Psoas muscle (tissue), 8 donors: Measurements from ENCODE around the gene FOXJ1. TPM values are rescaled to one million over a fixed set of nuclear protein-coding genes. Genes with fewer than 3 reads are reported as not detected.
A peak's percentile ranks its signal among the peaks of the same experiment; 100 is the strongest.

ENCODE experiments used
- ATAC-seq, 4 donors: fragments of 200-7000 bp; cut with Tn5 transposase; one replicate each; pipeline ENCODE4 v1.9.1; 2020; ENCODE audit warnings: moderate library complexity in 3 of 4, mild to moderate bottlenecking in 2 of 4
- DNase-seq, 2 donors: peaks; one replicate each; pipeline ENCODE4 v3.0.0-alpha.2; 2020
- H3K27ac ChIP-seq: fragments of 200-600 bp; one replicate; pipeline ENCODE4 v1.8.0; 2022
- H3K27me3 ChIP-seq, 3 donors: fragments of 200-600 bp in 1 of 3; one replicate each; pipeline versions ENCODE4 v1.6.1 to v1.8.0; 2013 to 2022; ENCODE audit warnings: low read length in 2 of 3, mild to moderate bottlenecking in 2 of 3, moderate library complexity in 1 of 3; ENCODE audit not compliant: insufficient read depth in 3 of 3
- H3K36me3 ChIP-seq, 2 donors: fragments of 200-600 bp in 1 of 2; one replicate each; pipeline versions ENCODE4 v1.6.1 to v1.8.0; 2013 to 2022; ENCODE audit warnings: low read depth in 1 of 2, mild to moderate bottlenecking in 1 of 2, moderate library complexity in 1 of 2; ENCODE audit not compliant: insufficient read depth in 1 of 2
- H3K4me1 ChIP-seq: fragments of 200-600 bp; one replicate; pipeline ENCODE4 v1.8.0; 2022
- H3K4me3 ChIP-seq: fragments of 200-600 bp; one replicate; pipeline ENCODE4 v1.8.0; 2022; ENCODE audit warnings: mild to moderate bottlenecking
- H3K9me3 ChIP-seq: fragments of 200-600 bp; one replicate; pipeline ENCODE4 v1.8.0; 2022
- WGBS, 3 donors: extraction: QIAGEN DNeasy Blood & Tissue Kit; methylation state at CpG; one replicate each; pipeline versions ENCODE4 v1.1.6 to v1.1.7; 2013; 5-methylcytosine and 5-hydroxymethylcytosine counted together
- intact Hi-C, 2 donors: fragments of 100-400 bp; cut with DNase I; formaldehyde crosslinking; loops; one replicate each; pipeline versions ENCODE4 v1.11.0 to v1.14.2; 2022
- polyA plus RNA-seq, 3 donors: library from polyadenylated mRNA; stranded (reverse); fragments of 200-250 nt; gene quantifications; one replicate each; pipeline ENCODE4 v1.2.3, GENCODE V29; 2013
- total RNA-seq, 4 donors: library from RNA; stranded (reverse); fragmentation: NEBNext Ultra II Directional in 2 of 4; extraction: Animal tissue kit (Norgen Biotek cat#: 25700) in 2 of 4; gene quantifications; one replicate each; pipeline versions ENCODE4 v1.2.1 to v1.2.4, GENCODE V29; 2021 to 2023
- TF ChIP-seq, protein P1 (sequence below): fragments of 200-600 bp; IDR thresholded peaks from one replicate; pipeline ENCODE4 v1.8.0; 2022; ENCODE audit warnings: antibody characterized with exemption
- donor health status: healthy with polysubstance abuse.
- donor health status: DM: no; HTN: no; CAD: no; lungs with moderate emphysema.
- donor health status: Bipolar disorder and iron deficiency.
- donor health status: healthy.
- donor health status: DM: yes; HTN: yes; CAD: no.
- donor health status: DM: no; HTN: no; CAD: no.
- donor health status: DM: no; HTN: no; CAD: no.
- donor health status: DM: yes; HTN: yes; CAD: no.

The FOXJ1 gene
- total and polyA plus RNA-seq, 7 donors, result 0.07 to 0.15 (median 0.11) TPM; not detected in 2

GRCh38 chr17:76146053-76146851, 5.2 kb upstream of the FOXJ1 start:
- TF ChIP-seq, protein P1, sequence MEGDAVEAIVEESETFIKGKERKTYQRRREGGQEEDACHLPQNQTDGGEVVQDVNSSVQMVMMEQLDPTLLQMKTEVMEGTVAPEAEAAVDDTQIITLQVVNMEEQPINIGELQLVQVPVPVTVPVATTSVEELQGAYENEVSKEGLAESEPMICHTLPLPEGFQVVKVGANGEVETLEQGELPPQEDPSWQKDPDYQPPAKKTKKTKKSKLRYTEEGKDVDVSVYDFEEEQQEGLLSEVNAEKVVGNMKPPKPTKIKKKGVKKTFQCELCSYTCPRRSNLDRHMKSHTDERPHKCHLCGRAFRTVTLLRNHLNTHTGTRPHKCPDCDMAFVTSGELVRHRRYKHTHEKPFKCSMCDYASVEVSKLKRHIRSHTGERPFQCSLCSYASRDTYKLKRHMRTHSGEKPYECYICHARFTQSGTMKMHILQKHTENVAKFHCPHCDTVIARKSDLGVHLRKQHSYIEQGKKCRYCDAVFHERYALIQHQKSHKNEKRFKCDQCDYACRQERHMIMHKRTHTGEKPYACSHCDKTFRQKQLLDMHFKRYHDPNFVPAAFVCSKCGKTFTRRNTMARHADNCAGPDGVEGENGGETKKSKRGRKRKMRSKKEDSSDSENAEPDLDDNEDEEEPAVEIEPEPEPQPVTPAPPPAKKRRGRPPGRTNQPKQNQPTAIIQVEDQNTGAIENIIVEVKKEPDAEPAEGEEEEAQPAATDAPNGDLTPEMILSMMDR, result no peak
- no peak for ATAC-seq
- DNase-seq, result no peak
- Histone ChIP-seq H3K27me3 (no peaks in the 10 kb centered on the region), H3K27ac (no peak overlapping the region), H3K4me3 (no peak overlapping the region), H3K9me3 (no peaks in the 10 kb centered on the region), H3K4me1 (peaks cover 5% of the 10 kb centered on the region), H3K36me3 (peaks cover 0 to 27% of the 10 kb centered on the region in 2 donors)
- intact Hi-C loops, result no loop called here
- 84 to 88% (median 88%) methylated on average over 22 of the region's 22 CpGs for WGBS, 3 donors

DNA sequence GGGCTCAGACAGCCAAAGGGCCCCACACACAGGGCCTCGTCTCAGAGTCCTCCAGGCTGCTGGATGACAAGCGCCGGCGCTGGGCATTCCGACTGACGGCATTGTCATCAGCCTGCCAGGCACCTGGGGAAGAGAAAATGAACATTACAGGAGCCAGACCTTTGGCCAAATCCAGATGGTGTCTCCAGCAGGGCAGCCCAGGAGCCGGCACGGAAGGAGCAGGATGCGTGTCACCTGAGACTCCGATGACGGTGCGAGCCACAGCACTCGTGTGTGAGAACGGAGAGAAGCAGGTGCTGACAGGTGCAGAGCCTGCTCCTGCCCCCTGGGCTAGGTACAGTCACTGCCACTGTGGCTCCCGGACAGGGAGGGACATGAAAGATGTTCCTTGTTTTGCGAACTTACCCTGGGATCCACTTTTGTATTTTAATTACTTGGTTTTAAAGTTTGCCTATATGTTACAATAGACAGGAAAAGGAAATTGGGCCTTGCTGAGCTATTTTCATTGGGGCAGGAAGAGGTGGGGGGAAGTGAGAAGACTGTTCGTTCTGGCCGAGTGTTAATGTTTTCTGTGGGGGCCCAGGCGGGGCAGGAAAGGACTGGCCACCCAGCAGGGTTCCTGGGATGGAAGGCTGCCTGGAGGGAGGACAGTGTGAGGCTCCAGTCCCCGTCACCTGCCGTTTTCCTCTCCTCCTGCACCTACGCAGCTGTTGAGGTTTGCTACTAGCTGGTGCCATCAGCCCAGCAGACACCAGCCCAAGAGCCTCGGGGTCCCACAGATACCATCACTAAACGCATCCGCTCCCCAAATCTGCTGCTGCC, 4.4 kb upstream of the FOXJ1 start:
- intact Hi-C loops, result no loop called here

DNA sequence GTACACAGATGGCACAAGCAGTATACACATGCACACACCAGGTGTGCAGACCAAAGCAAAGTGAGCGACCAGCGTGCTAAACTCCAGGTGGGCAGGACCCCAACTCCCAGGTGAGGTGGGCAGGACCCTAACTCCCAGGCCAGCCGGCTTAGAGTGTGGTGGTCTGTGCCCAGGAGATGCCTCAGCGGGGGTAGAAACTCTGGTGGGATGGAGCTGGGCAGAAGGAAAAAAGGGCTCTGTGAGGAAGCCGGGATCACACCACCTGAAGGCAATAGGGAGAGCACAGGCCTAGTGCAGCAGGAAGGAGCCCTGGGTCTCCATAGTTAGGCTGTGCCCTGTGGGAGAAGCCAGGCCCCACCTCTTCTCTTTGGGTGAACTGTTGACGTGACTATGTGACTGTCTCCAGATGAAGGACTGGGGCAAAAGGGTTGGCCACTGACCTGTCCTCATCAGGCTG, 1.6 kb upstream of the FOXJ1 start:
- peaks cover 11% of the 10 kb centered on the region for H3K4me1 ChIP-seq
- WGBS, 3 donors, result 88 to 94% (median 89%) methylated on average over 6 of the region's 6 CpGs

More for the DNA sequence above, 4.4 kb upstream of the FOXJ1 start:
- Histone ChIP-seq H3K4me1 (peaks cover 11% of the 10 kb centered on the region), H3K4me3 (no peak overlapping the region), H3K27ac (no peak overlapping the region), H3K9me3 (no peaks in the 10 kb centered on the region), H3K27me3 (peaks cover 0 to 6% (median under 1%) of the 10 kb centered on the region in 3 donors), H3K36me3 (peaks cover 0 to 20% of the 10 kb centered on the region in 2 donors)
- TF ChIP-seq, protein P1, result no peak
- DNase-seq (peak in 1 of 2 donors; percentile 57), ATAC-seq (no peak)
- WGBS, 3 donors, result 73 to 75% (median 74%) methylated on average over 25 of the region's 25 CpGs

GRCh38 chr17:76142039-76142584, 1.1 kb upstream of the FOXJ1 start:
- no peak for ATAC-seq

More for the DNA sequence above, 1.6 kb upstream of the FOXJ1 start:
- DNase-seq, result no peak
- no peak overlapping the region for H3K4me3 ChIP-seq
- peaks cover 0 to 32% (median 19%) of the 10 kb centered on the region in 3 donors for H3K27me3 ChIP-seq
- H3K27ac ChIP-seq, result no peak overlapping the region
- H3K36me3 ChIP-seq, result peaks cover 0 to 20% of the 10 kb centered on the region in 2 donors
- intact Hi-C loops, result no loop called here
- H3K9me3 ChIP-seq, result no peaks in the 10 kb centered on the region
- ATAC-seq, result no peak
- TF ChIP-seq, protein P1, result no peak

More at GRCh38 chr17:76142039-76142584, 1.1 kb upstream of the FOXJ1 start:
- Histone ChIP-seq H3K36me3 (peaks cover 0 to 18% of the 10 kb centered on the region in 2 donors), H3K27ac (no peak overlapping the region), H3K4me1 (peaks cover 11% of the 10 kb centered on the region), H3K4me3 (no peak overlapping the region), H3K27me3 (peaks cover 0 to 37% (median 20%) of the 10 kb centered on the region in 3 donors), H3K9me3 (no peaks in the 10 kb centered on the region)
- WGBS, 3 donors, result 51 to 61% (median 60%) methylated on average over 10 of the region's 10 CpGs
- TF ChIP-seq, protein P1, result no peak
- DNase-seq, result peak in 1 of 2 donors; percentile 47
- intact Hi-C loops, result no loop called here
